PFSK-1 (cell line): ENCODE data around the gene MSI2.

Experiments used
- FOXP2 ChIP-seq: optimal IDR thresholded peaks from 2 replicates; pipeline ENCODE3; 2011; ENCODE audit warnings: borderline replicate concordance, control low read depth, inconsistent platforms; ENCODE audit not compliant: insufficient read depth; ENCODE audit errors: extremely low read length, extremely low read depth
- POLR2AphosphoS5 ChIP-seq: IDR thresholded peaks from 2 replicates; pipeline ENCODE4 v1.6.1; 2012; ENCODE audit warnings: low read depth, mild to moderate bottlenecking, control low read depth, low read length, moderate library complexity
- REST ChIP-seq, 2 experiments: IDR thresholded peaks; 2 replicates each; pipeline versions ENCODE4 v1.6.1 to v1.8.0; 2011 to 2012; ENCODE audit warnings: low read depth in 2 of 2, low read length in 2 of 2, control low read depth in 1 of 2, inconsistent platforms in 1 of 2, mild to moderate bottlenecking in 1 of 2, moderate library complexity in 1 of 2; ENCODE audit not compliant: insufficient read depth in 1 of 2
- SIN3A ChIP-seq: IDR thresholded peaks from 2 replicates; pipeline ENCODE4 v1.6.1; 2012; ENCODE audit warnings: mild to moderate bottlenecking, low read length, moderate library complexity, borderline replicate concordance; ENCODE audit not compliant: insufficient read depth
- TAF1 ChIP-seq: IDR thresholded peaks from 2 replicates; pipeline ENCODE4 v1.6.1; 2012; ENCODE audit warnings: low read length, control low read depth, borderline replicate concordance; ENCODE audit not compliant: insufficient read depth

MSI2 gene

DNA sequence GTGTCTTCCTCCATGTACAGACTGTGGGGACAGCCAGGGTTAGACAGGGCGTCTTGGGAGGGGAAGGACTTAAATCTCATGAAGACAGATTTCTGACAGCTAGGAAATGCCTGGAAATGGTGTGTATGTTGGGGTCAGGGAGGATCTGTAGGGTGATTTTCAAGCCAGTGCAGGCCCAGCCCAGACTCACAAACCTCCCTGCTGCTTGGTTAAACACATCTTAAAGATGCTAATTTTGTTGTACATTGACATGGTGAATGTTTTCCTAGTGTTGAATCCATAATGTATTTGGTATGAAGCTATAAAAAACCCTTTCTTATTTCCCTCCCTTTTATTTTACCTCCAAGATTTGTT is 250.4 kb downstream of the MSI2 start:
- no peak for TF ChIP-seq REST (IDR thresholded peaks at IDR 0.05; ENCODE audit: insufficient read depth in 1 of 2, low read depth in 2 of 2, low read length in 2 of 2)
- no peak for TF ChIP-seq SIN3A
- TF ChIP-seq TAF1, result no peak
- TF ChIP-seq FOXP2, result no peak
- TF ChIP-seq POLR2AphosphoS5, result no peak

GRCh38 chr17:57507828-57508227 is 251.5 kb downstream of the MSI2 start:
- TF ChIP-seq SIN3A (no peak), FOXP2 (no peak), TAF1 (no peak), POLR2AphosphoS5 (no peak), REST (IDR thresholded peaks at IDR 0.05; ENCODE audit: insufficient read depth in 1 of 2, low read depth in 2 of 2, low read length in 2 of 2) (no peak)

GRCh38 chr17:57508671-57509070 is 252.3 kb downstream of the MSI2 start:
- no peak for TF ChIP-seq REST (IDR thresholded peaks at IDR 0.05; ENCODE audit: insufficient read depth in 1 of 2, low read depth in 2 of 2, low read length in 2 of 2)
- TF ChIP-seq FOXP2, result no peak
- no peak for TF ChIP-seq POLR2AphosphoS5
- no peak for TF ChIP-seq TAF1
- no peak for TF ChIP-seq SIN3A

- TF ChIP-seq REST (IDR thresholded peaks at IDR 0.05; ENCODE audit: insufficient read depth in 1 of 2, low read depth in 2 of 2, low read length in 2 of 2) (no peak), POLR2AphosphoS5 (no peak), FOXP2 (no peak), TAF1 (no peak), SIN3A (no peak)
Observed at GRCh38 chr17:57511475-57512123, 255.3 kb downstream of the MSI2 start.

GRCh38 chr17:57512258-57512657 is 255.9 kb downstream of the MSI2 start:
- TF ChIP-seq TAF1 (no peak), FOXP2 (no peak), SIN3A (no peak), POLR2AphosphoS5 (no peak), REST (IDR thresholded peaks at IDR 0.05; ENCODE audit: insufficient read depth in 1 of 2, low read depth in 2 of 2, low read length in 2 of 2) (no peak)
